CMK (cell line): ENCODE measurements around the gene CYP4F22.
"Not testable (repeated sequence)": the region's sequence is repeated elsewhere in the genome, so short reads cannot be mapped to it uniquely, and the experiment has no call there.

Source experiments
- DNase-seq: peaks from one replicate; pipeline ENCODE4 v3.0.0-alpha.2; 2010; ENCODE audit warnings: low read depth

CYP4F22 gene

DNA sequence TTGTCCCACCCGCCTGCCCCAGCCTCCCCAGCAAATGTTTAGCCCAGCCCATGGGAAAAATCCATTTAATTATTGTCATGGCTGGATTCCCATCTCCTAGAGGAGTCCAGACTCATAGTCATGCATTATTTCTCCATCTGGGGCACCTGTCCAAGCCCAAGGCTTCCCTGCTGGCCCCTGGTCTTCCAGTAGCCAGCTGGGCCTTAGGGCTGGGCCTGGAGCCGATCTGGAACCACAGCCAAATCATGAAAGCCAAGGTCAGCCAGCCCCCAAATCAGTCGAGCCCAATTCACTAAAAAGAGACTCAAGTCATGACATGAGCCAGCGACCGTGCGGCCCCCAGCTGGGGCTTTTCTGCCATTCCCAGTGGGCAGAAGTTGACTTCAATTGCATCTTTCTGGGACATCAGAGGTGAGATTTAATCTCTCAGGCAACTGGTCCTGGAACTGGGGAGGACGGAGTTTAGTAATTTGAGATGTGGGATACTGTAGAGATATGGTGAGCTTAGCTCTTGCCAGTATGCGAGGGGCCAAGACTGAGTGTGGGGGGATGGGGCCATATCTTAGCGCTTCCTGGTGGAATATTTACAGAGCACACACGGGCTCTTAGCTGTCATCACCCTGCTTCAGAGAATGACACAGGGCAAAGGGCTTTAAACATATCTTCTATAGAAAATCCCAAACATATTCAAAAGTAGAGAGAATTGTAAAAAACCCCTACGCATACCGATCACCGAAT is 19.7 kb upstream of the CYP4F22 start:
- DNase-seq, result no peak

DNA sequence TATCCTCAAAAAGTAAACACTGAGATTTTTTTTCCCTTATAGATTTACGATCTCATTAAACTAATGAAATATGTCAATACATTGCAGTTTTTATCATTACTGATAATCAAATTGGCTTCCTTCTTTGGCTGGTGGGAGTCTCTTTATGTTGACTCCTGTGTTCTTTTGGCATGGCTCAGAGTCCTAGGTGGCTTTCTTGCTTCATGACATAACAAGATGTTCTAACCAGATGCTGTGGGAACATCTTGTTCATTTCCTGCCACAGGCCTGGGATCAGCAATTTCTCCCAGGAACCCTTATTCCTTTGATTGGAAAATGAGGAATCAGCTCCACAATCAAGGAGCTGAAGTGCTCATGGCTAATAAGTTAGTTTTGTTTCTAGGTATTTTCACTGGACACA is 13.2 kb upstream of the CYP4F22 start:
- DNase-seq, result no peak

DNA sequence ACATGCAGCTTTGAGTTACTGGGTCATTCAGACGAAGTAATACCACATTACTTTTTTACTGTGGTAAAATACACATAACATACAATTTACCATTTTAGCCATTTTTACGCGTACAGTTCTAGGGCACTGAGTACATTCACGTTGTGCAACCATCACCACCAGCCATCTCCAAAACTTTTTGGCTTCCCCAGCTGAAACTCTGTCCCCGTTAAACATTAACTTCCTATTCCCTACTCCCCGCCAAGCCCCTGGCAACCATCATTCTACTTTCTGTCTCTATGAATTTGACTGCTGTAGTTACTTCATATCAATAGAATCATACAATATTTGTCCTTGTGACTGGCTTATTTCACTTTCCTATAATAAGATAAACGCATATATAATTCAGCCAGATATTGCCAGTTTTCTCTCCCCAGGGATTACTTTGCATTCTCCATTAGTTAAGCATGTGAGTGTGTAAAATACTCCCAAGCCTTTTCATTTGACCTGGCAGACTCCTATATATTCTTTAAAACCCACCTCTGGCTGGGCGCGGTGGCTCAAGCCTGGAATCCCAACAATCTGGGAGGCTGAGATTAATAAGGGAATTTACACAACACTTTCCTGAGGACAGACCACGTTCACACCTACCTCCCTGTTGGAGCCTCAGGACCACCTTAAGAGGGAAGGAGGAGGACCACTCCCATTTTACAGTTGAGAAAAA is 10.0 kb upstream of the CYP4F22 start:
- DNase-seq, result no peak

DNA sequence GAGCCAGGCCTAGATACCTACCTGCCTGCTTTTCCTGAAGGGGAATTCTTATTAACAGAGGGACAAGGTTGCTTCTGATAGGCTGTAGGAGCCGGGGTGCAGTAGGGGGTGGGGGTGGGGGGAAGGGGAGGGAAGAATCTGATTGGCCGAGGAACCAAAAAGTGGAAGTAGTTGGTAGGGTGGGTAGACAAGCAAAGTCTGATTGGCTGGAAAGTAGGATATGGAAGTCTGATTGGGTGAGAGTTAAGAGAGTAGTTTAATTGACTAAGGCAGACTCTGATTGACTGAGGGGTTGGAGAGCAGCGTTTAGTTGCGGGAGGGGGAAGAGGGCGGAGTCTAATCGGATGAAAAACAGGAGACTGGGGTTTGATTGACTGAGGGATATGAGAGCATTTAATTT is 9.4 kb upstream of the CYP4F22 start:
- no peak for DNase-seq

DNA sequence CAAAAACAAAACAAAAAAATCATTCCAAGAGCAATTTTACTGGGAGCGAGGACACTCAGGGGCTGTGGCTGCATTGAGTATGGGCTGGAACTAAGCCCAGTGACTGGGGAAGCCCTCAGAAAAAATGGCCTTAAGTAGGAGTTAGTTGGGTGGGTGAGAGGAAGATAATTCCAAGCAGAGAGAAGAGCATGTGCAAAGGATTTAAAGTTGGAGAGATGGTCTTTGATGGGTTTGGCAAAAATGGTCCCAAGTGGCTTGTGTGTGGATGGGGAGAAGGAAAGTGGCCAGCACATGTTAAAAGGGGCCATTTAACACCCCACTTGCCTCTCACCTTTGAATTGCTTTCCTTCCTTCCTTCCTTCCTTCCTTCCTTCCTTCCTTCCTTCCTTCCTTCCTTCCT is 6.7 kb upstream of the CYP4F22 start:
- DNase-seq, result no peak

DNA sequence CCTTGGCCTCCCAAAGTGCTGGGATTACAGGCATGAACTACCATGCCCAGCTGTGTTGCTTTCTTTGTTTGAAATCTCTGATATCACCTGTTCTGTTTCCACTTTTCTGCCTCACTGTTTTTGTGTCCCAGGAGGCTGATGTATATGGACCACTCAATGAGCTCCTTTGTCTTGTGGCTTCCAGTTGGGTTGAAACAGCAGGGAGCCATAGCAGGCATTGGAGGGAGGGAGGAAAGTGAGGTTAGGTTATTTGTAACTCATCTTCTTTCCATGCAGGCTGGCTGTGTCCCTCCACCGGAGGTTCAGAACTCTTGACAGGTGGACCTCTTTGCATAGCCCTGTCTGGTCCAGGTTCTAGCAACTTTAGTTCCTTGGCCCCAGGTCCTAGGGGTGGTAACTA is 6.1 kb upstream of the CYP4F22 start:
- DNase-seq, result no peak

DNA sequence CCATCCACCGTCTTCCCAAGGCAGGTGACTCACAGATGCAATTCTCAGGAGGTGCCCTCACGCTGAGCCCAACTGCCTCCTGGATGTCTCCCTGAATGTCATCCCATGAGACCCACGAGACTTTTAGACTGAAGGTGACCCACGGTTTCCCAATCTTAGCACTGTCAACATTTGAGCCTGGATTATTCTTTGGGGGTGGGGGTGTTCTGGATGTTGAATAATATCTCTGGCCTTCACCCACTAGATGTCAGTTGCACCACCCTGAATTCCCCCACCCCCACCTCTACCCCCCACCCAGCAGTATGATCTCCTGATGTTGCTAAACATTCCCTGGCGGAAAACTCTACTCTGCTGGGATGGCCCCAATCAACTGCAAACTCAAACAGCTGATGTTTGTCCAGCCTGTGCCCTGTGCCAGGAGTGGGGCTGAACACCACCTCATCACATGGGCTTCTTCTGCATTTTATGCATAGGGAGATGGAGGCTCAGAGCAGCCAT is 2.2 kb upstream of the CYP4F22 start:
- DNase-seq, result no peak

DNA sequence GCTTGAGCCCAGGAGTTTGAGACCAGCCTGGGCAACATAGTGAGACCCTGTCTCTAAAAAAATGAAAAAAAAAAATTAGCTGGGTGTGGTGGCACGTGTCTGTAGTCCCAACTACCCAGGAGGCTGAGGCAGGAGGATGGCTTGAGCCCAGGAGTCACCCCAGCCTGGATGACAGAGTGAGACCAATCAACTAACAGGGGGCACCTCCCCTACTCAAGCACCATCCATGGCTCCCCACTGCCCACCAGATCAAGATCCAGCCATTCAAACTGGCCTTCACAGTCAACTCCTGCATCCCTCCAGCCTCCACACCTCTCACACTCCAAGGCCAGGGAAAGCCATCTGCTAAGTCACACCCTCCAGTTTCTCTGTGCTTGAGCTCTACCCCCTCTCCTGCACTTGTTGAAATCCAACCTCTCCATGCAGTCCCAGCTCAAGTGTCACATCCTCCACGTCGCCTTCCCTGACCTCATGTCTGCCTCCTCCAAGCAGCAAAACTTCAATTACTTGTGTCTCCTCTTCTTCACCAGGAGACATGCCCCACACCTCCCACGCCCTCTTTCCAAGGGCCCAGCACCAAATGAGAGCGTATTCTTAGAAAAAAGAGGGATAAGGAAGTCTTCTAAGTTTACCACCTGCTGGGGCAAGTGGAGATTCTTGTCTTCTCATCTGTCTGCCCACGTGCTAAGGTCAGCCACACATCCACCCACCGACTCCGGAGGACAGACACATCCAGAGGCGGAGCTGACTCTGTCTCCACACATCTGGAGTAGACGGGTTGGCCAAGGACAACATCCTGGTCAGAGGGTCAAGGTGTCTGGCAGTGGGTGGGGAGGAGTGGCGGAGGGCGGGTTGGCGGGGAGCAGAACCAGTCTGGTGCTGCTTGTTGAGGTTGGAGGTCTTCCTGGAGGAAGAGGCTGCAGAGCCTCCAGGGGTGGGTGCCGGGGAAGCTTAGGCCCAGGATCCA is 974 bp upstream of the CYP4F22 start:
- DNase-seq, result peak; percentile 26

DNA sequence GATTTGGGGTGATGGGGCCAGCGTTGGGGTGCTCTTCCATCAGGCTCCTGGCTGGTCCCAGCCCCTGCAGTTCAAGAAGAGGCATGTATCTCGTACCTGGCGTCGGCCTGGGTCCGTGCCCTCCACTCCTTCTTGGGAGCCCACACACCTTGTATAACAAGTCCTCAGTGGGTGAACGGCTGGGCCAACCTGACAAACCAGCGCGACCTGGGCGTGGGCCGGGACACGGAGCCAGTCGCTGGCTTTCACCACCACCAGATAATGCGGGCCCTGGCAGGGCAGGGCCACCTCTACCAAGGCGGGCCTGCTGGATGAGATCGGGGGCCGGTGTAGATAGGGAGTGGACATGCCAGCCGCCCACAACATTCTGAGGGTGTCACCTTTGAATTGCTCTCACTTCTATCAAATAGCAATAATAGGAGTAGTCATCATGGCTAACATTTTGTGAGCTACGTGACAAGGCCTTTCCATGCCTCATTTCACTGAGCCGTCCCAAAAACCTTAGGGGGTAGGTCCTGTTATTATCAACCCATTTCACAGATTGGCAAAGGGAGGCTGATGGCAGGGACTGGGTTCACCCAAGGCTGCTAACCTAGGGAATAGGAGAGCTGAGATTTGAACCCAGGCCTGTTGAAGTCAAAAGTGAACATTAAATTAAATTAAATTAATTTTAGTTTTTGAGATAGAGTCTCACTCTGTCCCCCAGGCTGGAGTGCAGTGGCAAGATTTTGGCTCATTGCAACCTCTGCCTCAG is 3.5 kb downstream of the CYP4F22 start:
- DNase-seq, result no peak

DNA sequence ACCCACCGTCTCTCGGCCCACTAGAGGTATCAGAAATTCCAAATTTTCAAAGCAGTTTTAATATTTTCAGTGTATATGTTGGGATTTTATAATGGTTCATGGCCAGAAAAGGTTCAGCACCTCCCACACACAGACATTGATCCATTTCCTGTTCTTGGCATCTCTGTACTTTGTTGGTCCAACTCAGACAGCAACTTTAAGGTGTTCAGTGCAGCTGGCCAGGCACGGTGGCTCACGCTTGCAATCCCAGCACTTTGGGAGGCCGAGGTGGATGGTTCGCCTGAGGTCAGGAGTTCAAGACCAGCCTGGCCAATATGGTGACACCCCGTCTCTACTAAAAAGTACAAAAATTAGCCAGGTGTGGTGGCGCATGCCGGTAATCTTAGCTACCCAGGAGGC is 6.9 kb downstream of the CYP4F22 start:
- DNase-seq, result not testable (repeated sequence)

DNA sequence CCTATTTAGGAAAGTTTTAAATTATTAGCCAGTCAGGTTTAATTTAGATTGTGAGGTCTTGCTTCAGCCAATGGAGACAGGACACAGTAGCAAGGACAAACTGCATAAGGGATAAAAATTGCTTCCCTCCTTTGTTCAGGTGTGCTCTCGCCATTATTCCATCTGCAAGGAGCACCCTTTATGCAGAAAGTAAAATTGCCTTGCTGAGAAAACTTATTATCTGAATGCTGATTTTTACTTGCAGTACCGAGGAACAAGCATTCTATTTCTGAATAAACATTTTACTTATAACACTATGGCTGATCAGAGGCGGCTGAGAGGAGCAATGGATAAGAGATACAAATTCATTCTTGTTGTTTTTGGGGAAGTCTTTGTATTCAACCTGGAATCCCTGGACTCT is 8.0 kb downstream of the CYP4F22 start:
- no peak for DNase-seq

DNA sequence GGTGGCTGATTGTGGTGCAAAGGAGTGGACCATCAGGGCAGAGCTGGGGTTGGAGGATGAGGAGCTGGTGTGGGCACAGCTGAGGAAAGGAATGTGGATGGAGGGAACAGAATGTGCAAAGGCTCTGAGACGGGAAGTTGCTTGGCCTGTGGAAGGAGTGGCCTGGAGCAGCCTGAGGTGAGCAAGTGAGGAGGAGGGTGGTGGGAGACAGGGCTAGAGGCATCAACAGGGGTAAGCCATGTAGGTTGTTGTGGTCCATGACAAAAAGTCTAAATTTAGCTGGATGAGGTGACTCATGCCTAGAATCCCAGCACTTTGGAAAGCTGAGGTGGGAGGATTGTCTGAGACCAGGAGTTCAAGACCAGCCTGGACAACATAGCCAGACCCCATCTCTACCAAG is 9.5 kb downstream of the CYP4F22 start:
- DNase-seq, result no peak

DNA sequence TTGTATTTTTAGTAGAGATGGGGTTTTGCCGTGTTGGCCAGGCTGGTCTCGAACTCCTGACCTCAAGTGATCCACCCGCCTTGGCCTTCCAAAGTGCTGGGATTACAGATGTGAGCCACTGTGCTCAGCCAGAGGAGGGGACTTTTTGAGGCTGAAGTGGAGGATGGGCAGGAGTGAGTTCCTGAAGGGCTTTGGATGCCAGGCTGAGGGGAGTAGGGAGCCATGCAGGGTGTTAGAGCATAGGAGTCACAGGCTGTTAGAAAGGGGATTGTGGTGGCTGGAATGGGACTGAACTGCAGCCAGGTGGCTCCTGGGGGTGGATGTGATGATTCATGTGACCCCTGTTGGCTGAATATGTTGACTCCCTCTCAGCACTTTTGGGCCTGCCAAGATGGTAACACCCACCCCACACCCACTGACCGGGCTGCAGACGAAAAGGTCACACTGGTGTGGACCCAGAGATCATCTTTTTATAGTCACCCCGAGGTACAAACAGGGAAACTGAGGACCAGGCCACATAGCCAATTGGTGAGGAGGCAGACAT is 11.2 kb downstream of the CYP4F22 start:
- DNase-seq, result no peak

DNA sequence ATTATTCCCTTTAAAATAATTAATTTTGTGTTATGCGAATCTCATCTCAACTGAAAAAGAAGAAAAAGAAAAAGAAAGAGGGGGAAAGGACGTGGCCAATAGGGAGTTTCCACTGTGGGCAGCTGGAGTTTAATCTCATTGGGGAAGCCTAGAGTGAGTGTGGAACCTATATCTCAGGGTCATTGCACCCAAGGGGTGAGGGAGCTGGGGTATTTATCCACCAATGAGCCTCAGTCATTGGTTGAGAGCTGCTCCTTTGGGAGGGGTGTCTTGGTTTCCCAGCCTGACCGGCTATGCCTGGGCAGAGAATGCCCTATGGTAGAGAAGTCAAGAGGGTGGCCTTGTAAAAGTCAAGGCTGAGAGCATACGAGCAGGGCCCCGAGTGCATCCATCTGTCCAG is 16.5 kb downstream of the CYP4F22 start:
- DNase-seq, result no peak

DNA sequence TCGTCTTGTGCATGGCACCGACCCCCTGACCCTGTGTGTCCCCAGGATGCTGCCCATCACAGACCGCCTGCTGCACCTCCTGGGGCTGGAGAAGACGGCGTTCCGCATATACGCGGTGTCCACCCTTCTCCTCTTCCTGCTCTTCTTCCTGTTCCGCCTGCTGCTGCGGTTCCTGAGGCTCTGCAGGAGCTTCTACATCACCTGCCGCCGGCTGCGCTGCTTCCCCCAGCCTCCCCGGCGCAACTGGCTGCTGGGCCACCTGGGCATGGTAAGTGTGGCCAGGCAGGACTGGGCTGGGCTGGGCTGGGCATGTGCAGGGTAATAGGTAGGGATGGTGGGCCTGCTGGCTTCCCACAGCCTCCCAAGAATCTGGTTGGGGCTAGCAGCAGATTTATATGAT is 17.0 kb downstream of the CYP4F22 start:
- no peak for DNase-seq

DNA sequence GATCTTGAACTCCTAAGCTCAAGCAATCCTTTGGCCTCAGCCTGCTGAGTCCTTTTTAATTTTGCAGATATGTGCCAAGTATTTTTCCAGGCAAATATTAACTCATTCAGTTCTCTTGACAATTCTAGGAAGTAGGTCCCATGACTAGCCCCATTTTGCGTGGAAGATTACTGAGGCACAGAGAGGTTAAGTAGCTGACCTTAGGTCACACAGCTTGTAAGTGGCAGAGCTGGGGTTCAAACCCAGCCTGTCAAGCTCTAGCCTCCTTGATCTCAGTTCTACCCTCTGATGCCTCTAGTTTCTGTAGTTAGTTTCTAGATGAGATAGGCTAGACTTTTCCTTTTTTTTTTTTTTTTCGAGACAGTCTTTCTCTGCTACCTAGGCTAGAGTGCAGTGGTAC is 18.1 kb downstream of the CYP4F22 start:
- DNase-seq, result no peak

DNA sequence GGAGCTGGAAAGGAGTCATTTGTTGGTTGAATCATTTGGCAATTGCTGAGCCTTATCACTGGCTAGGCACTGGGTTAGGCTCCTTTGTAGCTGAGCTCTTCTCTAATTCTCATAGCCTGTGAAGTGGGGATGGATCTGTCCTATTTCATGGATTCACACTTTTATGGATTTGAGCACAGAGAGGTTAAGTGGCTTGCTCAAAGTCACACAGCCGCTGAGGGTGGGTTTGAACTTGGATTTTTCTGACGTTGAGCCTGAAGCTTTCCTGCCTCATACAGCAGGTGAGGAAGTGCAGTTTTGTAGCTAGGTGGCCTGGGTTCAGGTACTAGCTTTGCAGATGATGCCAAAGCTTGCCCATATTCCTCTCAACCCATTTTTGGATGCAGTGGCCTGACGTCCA is 19.4 kb downstream of the CYP4F22 start:
- no peak for DNase-seq

DNA sequence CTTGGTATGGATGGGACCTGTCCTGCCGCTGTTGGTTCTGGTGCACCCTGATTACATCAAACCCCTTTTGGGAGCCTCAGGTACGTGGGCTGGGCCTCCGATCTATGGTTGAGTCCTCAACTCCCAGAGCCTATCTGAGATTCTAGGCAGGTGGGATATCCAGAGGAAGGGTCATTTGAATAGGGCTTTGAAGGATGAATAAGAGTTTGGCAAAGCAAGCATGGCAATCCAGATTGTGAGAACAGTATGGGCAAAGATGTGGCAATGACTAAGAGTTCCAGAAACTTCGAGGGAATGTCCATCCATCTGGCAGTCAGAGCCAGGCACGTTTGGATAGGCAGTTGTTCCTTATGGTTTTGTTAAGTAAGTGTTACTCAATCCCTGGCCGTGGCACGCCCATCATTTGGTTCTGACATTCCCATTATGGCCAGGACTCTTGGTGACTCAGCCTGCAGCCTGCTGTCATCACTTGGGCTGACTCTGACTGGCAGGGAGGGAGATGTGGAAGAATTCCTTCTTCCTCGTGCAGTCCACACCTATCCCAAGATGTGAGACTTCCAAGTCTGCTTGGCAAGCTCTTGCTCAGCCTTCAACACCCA is 21.5 kb downstream of the CYP4F22 start:
- no peak for DNase-seq

DNA sequence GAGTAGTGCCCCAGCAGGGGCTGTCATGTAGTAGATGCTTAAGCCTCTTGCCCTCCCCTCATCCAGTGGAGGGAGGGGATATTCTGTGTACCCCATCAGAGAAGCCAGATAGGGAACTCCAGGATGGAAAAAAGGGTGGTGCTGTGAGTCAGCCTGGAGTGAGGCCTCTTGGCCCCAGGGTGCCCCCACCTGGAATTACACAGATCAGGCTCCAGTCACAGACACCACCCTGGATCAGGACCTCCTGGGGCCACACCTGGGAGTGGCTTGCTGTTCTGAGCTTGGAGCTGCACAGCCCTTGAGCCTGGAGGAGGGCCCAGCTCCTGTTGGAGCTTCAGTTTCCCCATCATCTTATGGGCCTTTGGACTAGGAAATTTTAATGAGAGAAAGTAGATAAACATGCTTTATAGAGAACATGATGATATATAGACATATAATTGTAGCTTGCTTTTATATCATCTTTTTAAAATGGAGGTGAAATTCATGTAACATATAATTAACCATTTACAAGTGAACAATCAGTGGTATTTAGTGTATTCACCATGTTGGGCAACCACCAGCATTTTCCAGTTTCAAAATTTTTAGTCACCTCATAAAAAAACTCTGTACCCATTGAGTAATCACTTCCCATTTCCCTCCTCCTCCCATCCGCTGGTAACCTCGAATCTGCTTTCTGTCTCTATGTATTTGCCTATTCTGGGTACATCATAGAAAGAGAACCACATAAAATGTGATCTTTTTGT is 24.6 kb downstream of the CYP4F22 start:
- DNase-seq, result no peak

DNA sequence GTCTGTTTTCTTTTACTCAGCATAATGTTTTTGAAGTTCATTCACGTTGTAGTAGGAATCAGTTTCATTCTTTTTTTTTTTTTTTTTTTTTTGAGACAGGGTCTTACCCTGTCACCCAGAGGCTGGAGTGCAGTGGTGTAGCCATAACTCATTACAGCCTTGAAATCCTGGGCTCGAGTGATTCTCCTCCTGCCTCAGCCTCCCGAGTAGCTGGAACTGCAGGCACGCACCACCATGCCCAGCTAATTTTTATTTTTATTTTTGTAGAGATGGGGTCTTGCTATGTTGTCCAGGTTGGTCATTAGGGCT is 25.2 kb downstream of the CYP4F22 start:
- DNase-seq, result not testable (repeated sequence)
